GM21381 (cell line): ENCODE data around the gene FES.
"Not testable (repeated sequence)": the region's sequence is repeated elsewhere in the genome, so short reads cannot be mapped to it uniquely, and the experiment has no call there.

Experiments
- ATAC-seq: cut with Tn5 transposase; IDR thresholded peaks from one replicate; pipeline ENCODE4 v1.9.1; 2021; ENCODE audit warnings: mild to moderate bottlenecking, moderate library complexity; ENCODE audit not compliant: unreplicated experiment

FES gene

GRCh38 chr15:90907838-90908507, 23.7 kb downstream of the FES start:
- ATAC-seq = no peak

DNA sequence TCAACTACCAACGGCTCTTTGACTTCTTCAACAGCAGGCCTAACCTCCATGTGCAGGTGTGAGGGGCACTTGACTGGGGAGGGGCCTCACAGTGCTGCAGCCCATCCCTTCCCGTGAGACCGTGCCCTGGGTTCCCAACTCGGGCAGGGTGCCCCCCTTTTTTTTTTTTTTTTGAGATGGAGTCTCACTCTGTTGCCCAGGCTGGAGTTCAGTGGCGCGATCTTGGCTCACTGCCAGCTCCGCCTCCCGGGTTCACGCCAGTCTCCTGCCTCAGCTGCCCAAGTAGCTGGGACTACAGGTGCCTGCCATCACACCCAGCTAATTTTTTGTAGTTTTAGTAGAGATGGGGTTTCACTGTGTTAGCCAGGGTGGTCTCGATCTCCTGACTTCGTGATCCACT, 25.1 kb downstream of the FES start:
- ATAC-seq = not testable (repeated sequence)

GRCh38 chr15:90909976-90910375, 25.7 kb downstream of the FES start:
- ATAC-seq = no peak

GRCh38 chr15:90910441-90911301, 26.4 kb downstream of the FES start:
- ATAC-seq = no peak

- no peak for ATAC-seq
Observed at GRCh38 chr15:90911302-90911623, 27.0 kb downstream of the FES start.

GRCh38 chr15:90911906-90912769, 27.8 kb downstream of the FES start:
- no peak for ATAC-seq

DNA sequence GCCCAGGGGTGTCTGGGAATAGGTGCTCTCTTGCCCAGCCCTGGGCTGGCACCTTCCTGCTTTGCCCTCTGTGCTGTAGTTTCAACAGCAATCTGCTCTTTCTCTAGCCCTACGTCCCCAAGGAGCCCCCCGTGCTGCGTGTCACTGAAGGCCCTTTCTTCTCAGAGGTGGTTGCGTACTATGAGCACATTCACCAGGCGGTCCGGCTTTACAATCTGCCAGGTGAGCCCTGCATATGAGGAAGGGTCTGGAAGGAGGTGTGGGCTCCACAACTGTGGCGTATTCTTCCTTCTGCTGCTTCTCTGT, 28.4 kb downstream of the FES start:
- no peak for ATAC-seq

DNA sequence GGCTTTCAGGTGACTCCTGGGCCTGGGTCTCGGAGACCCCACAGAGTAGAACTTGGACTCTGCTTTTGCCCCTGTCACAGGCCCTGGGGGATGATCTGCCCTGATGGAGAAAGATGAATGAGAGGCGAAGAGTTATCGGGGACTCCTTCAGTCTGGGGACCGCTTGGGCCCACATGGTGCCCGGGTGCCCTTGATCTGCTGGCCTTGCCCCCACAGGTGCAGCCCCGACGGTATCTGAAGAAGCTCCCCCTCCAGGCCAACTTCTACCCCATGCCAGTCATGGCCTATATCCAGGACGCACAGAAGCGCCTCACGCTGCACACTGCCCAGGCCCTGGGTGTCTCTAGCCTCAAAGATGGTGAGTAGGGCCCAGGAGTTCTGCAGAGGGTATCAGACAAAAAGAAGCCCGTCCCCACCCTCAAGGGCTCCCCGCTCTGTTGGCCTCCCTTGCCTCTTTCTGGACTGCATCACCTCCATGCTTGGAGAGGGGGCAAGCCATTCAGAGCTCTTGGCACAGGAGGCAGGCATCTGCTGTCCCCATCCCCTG, 29.2 kb downstream of the FES start:
- ATAC-seq = no peak

DNA sequence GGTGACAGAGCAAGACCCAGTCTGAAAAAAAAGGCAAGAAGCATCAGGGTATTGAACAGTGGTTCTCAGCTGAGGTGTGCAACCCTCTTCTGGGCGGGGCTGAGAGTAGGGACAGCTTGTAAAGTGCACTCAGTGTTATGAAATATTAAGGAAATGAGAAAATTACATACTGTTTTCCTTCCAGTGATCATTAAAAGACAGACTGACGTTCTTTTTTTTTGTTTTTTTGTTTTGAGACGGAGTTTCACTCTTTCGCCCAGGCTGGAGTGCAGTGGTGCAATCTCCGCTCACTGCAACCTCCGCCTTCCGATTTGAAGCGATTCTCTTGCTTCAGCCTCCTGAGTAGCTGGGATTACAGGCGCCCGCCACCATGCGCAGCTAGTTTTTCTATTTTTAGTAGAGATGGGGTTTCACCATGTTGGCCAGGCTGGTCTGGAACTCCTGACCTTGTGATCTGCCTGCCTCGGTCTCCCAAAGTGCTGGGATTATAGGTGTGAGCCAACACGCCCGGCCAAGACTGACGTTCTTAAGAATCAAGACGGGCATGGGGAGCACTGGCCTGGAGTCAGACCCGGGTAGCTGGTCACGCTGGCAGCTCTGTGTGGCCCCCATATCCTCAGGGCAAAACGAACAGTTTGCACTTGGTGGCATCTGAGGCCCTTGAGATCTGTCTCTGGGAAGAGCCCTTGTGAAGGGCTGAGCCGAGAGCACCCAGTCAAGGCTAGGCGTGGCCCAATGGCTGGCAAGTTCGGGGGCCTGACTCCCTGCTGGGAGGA, 30.2 kb downstream of the FES start:
- ATAC-seq = no peak

DNA sequence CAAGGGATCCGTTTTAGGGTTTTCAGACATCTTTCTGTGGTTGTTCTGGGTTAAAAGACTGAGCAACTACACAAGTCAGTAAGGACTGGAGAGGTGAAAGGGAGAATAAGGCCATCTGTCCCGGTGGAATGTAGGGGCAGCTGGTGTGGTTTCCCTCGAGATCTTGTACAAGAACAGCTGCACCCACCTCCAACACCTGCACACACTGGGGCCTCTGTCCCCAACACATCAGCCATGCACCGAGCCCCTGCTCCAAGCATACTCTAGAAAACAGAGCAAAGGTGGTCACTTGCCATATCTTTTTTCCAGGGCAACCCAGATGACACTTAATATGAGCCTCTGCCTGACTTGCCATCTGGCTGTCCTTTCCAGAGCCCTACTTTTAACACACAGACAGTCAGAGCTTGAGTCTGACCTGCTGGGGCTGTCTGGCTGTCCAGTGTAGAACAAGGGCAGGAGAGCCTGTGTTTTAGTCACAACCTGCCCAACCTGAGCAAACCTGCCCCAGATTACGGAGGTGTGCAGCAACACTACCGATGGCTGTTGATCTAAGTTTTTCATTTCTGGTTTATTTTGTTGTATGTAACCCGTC, 31.0 kb downstream of the FES start:
- no peak for ATAC-seq

DNA sequence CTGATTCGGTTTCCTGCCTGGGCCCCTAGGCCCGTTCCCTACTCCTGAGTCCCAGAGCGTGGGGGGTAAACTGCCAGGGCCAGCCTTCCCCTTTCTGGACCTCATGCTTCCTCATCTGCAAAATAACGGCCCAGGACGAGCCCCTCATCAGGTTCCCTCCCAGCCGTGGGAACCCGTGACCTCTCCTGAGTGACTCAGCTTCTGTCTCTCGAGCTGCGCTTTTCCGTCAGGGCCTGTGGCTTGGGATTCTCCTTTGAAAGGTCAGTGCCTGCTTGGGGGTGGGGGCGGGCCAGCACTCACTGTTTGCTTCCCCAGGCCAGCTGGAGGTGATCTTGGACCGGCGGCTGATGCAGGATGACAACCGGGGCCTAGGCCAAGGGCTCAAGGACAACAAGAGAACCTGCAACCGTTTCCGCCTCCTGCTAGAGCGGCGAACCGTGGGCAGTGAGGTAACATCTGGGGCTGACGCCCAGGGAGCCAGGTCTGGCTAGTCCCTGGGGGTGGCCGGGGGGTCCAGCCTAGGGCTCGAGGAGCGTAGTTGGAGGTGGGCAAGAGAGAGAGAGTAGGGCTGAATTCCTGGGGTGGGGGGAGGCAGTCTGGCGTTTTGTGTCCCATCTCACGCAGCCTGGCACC, 31.6 kb downstream of the FES start:
- ATAC-seq = no peak

DNA sequence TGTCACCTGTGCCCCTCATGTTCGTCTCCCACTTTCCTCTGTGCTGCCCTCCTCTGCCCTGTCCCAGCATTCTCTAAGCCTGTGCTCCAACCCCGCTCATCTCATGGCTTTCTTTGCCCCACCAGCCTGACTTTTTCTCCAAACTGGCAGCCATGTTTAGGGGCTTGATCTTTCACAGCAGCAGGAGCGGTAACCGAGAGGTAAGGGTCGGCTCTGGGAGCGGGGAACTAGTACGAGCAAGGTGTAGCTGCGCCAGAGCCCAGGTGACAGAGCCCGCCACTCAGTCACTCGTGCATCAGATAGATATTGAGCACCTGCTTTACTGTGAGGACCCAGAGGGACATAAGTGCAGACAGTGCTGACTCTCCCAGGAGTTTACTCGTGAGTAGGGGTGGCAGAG, 32.2 kb downstream of the FES start:
- ATAC-seq = no peak

DNA sequence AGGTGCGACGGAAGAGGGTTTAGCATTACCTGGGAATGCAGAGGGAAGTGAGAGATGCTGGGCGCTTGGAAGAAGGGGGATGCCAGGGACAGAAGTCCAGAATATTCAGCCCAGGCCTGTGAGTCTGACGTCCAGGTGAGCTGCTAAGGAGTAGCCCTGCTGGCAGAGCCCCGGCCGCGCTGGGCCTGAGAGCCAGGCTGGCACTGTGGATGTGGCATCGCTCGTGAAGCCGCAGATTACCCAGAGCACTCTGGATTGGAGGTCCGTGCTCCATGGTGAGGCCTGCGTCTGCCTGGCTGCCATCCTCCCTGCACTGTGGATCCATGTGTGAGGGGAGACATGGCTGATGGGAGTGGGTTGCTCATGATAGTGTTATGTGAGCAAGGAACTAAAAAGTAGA, 33.3 kb downstream of the FES start:
- ATAC-seq = no peak

DNA sequence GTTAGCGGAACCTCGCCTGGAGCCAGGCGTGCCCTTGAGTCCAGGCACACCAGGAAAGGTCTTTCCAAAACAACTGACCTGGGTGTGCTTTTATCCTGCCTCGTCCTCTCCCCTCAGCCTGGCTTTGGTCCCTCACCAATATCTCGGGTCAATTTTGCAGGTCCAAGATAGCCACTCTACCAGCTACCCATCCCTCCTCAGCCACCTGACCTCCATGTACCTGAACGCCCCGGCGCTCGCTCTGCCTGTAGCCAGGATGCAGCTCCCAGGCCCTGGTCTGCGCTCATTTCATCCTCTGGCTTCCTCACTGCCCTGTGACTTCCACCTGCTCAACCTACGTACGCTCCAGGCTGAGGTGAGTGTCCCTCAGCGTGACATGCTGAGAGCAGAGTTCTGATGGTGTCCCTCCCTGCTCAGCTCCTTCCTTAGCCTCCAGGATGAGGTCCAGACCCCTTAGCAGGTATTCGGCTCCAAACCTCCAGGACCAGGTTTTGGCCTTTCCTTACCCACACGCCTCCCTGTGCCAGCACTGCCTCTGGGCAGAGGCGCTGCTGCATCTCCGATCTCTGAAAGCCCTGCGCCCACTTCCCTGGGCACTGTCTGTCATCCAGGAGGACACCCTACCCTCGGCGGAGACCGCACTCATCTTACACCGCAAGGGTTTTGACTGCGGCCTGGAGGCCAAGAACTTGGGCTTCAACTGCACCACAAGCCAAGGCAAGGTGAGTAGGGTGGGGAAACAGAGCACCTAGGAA, 33.9 kb downstream of the FES start:
- ATAC-seq = no peak

- no peak for ATAC-seq
Observed at GRCh38 chr15:90918835-90919234, 34.5 kb downstream of the FES start.

GRCh38 chr15:90921887-90922286, 37.6 kb downstream of the FES start:
- ATAC-seq = no peak

DNA sequence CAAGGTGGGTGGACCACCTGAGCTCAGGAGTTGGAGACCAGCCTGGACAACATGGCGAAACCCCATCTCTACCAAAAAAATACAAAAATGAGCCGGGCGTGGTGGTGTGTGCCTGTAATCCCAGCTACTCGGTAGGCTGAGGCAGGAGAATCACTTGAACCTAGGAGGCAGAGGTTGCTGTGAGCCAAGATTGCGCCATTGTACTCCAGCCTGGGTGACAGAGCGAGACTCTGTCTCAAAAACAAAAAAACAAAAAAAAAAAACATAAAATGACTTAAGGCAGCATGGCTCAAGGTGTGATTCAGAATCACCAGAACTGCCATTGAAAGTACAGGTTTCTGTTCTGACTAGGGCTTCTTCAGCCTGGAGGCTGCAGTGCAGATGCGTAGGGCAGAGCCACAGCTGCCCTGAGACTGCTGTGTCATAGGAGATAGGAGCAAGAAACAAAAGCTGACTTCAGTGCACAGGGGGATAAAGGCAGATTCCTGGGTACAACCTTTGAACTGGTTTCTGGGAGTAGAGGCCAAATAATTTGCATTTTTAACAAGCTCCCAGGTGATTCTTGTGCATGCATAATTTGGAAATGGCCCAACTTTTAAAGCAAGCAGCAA, 38.5 kb downstream of the FES start:
- ATAC-seq = peak; percentile 77

GRCh38 chr15:90924375-90924774, 40.1 kb downstream of the FES start:
- no peak for ATAC-seq

- ATAC-seq = not testable (repeated sequence)
Observed at GRCh38 chr15:90926766-90927165, 42.5 kb downstream of the FES start.
